Measurements from ENCODE around the gene RHNO1. TPM values are rescaled to one million over a fixed set of nuclear protein-coding genes. Genes with fewer than 3 reads are reported as not detected.

Gene RHNO1
- total RNA-seq, 6 donors from 2014 or later: 9.4 to 15.7 (median 12.3) TPM

GRCh38 chr12:2884810-2885209, 7.8 kb downstream of the RHNO1 start:
- WGBS, 2 donors: 72 to 79% methylated on average over 2 of the region's 2 CpGs
- no peaks in the 10 kb centered on the region for H3K27me3 ChIP-seq
- no peaks in the 10 kb centered on the region for H3K9me3 ChIP-seq
- DNase-seq: no peak
- H3K27ac ChIP-seq: no peak overlapping the region
- no peak for ATAC-seq (ENCODE audit: low FRiP score in 2 of 2)
- H3K36me3 ChIP-seq: peaks cover 0 to 6% (median 0%) of the 10 kb centered on the region in 4 donors
- no peak for TF ChIP-seq EP300 (IDR thresholded peaks at IDR 0.05)
- TF ChIP-seq CTCF (IDR thresholded peaks at IDR 0.05): no peak
- TF ChIP-seq POLR2AphosphoS5 (IDR thresholded peaks at IDR 0.05): no peak
- no peak for TF ChIP-seq POLR2A (IDR thresholded peaks at IDR 0.05)
- H3K4me1 ChIP-seq: no peaks in the 10 kb centered on the region
- no peak overlapping the region for H3K4me3 ChIP-seq

GRCh38 chr12:2886768-2887450, 9.9 kb downstream of the RHNO1 start:
- Histone ChIP-seq H3K4me1 (peaks cover 5 to 13% (median 8%) of the 10 kb centered on the region in 4 donors), H3K36me3 (peaks cover 0 to 6% (median 0%) of the 10 kb centered on the region in 4 donors), H3K27me3 (no peaks in the 10 kb centered on the region), H3K27ac (no peak overlapping the region), H3K9me3 (no peaks in the 10 kb centered on the region), H3K4me3 (no peak overlapping the region)
- no peak for DNase-seq
- TF ChIP-seq CTCF (IDR thresholded peaks at IDR 0.05) (no peak), POLR2A (IDR thresholded peaks at IDR 0.05) (no peak), POLR2AphosphoS5 (IDR thresholded peaks at IDR 0.05) (no peak), EP300 (IDR thresholded peaks at IDR 0.05) (no peak)
- no peak for ATAC-seq (ENCODE audit: low FRiP score in 2 of 2)
- 90 to 95% methylated on average over 10 of the region's 10 CpGs for WGBS, 2 donors

GRCh38 chr12:2890001-2890387, 13.0 kb downstream of the RHNO1 start:
- no peak for TF ChIP-seq EP300 (IDR thresholded peaks at IDR 0.05)
- TF ChIP-seq POLR2AphosphoS5 (IDR thresholded peaks at IDR 0.05): no peak
- H3K27ac ChIP-seq: peak overlapping the region; percentile 74 to 93 (median 92)
- 68 to 79% methylated on average over 10 of the region's 10 CpGs for WGBS, 2 donors

GRCh38 chr12:2890388-2891239, 13.6 kb downstream of the RHNO1 start, which contains the start of gene TULP3:
TULP3 (plus strand) TSS chr12:2890891; CDS start chr12:2890948, 57 bp downstream.
- TF ChIP-seq POLR2AphosphoS5 (IDR thresholded peaks at IDR 0.05) (peak; percentile 93 to 95), EP300 (IDR thresholded peaks at IDR 0.05) (no peak), POLR2A (IDR thresholded peaks at IDR 0.05) (peak in 3 of 4 donors; percentile 43 to 87 (median 67)), CTCF (IDR thresholded peaks at IDR 0.05) (peak in 2 of 6 experiments; percentile 15)
- DNase-seq (peak; percentile 98 to 99), ATAC-seq (ENCODE audit: low FRiP score in 2 of 2) (peak; percentile 99)
- Histone ChIP-seq H3K9me3 (no peaks in the 10 kb centered on the region), H3K27me3 (no peaks in the 10 kb centered on the region), H3K27ac (peak within 1 kb of the TSS; percentile 92 to 93 (median 92)), H3K36me3 (peaks cover 0 to 6% (median 0%) of the 10 kb centered on the region in 4 donors), H3K4me1 (peaks cover 7 to 21% (median 10%) of the 10 kb centered on the region in 4 donors), H3K4me3 (peak within 1 kb of the TSS; percentile 66 to 94 (median 88))
- 0% methylated on average over 19 to 45 of the region's 83 CpGs for WGBS, 2 donors

More at GRCh38 chr12:2890001-2890387, 13.0 kb downstream of the RHNO1 start:
- Histone ChIP-seq H3K4me3 (peak overlapping the region in 3 of 4 donors; percentile 87 to 94 (median 90)), H3K9me3 (no peaks in the 10 kb centered on the region), H3K36me3 (peaks cover 0 to 6% (median 0%) of the 10 kb centered on the region in 4 donors), H3K27me3 (no peaks in the 10 kb centered on the region), H3K4me1 (peaks cover 7 to 21% (median 10%) of the 10 kb centered on the region in 4 donors)
- no peak for ATAC-seq (ENCODE audit: low FRiP score in 2 of 2)
- no peak for DNase-seq

Measured in upper lobe of left lung (tissue), 6 donors.